OCI-LY3 (cell line): ENCODE measurements around the gene CAV2.

Experiments
- EZH2phosphoT487 ChIP-seq: fragments of 200-600 bp; shearing (Covaris generic); IDR thresholded peaks from 2 replicates; pipeline ENCODE4 v1.6.1; 2018; ENCODE audit warnings: antibody characterized with exemption, mixed run types, low read depth
- TF ChIP-seq, protein P1 (sequence below): fragments of 200-600, 300-600 bp; sonication (generic); IDR thresholded peaks from 2 replicates; pipeline ENCODE4 v1.5.1; 2014; ENCODE audit warnings: antibody characterized with exemption, low read length, low read depth

DNA sequence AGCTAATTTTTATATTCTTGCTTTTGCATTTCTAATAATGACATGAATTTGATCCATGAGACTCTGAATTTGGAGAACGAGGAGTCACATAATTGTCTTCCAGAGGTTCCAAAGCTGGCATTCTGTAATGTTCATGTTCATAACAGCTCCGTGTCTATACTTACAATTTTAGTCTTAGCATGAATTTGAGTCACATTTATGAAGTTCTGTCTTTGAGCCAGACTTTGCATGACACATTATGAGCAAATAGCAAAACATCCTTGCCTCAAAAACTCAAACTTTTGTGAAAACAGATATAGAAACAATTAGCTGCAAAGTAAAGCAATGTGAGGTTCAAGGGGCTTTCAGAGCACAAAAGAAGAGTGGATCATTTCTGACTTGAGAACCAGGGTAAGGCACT, 44.5 kb upstream of the CAV2 start:
- TF ChIP-seq, protein P1, sequence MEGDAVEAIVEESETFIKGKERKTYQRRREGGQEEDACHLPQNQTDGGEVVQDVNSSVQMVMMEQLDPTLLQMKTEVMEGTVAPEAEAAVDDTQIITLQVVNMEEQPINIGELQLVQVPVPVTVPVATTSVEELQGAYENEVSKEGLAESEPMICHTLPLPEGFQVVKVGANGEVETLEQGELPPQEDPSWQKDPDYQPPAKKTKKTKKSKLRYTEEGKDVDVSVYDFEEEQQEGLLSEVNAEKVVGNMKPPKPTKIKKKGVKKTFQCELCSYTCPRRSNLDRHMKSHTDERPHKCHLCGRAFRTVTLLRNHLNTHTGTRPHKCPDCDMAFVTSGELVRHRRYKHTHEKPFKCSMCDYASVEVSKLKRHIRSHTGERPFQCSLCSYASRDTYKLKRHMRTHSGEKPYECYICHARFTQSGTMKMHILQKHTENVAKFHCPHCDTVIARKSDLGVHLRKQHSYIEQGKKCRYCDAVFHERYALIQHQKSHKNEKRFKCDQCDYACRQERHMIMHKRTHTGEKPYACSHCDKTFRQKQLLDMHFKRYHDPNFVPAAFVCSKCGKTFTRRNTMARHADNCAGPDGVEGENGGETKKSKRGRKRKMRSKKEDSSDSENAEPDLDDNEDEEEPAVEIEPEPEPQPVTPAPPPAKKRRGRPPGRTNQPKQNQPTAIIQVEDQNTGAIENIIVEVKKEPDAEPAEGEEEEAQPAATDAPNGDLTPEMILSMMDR, result no peak
- TF ChIP-seq EZH2phosphoT487, result no peak
